Activated CD4-positive, alpha-beta T cell treated with anti-CD3 and anti-CD28 coated beads, Interleukin-2, amount 10 ng/mL, durations not matched to agents 24 days and 14 days (primary cell): ENCODE data around the gene GABRD. TPM values are rescaled to one million over a fixed set of nuclear protein-coding genes. Genes with fewer than 3 reads are reported as not detected.

Experiments used
- DNase-seq: peaks from one replicate; pipeline ENCODE4 v3.0.0; 2022
- H3K27ac Mint-ChIP-seq: one replicate; pipeline ENCODE4 v1.8.0; 2022; ENCODE audit warnings: mild to moderate bottlenecking, mixed read lengths
- H3K27me3 Mint-ChIP-seq: one replicate; pipeline ENCODE4 v1.8.0; 2022; ENCODE audit warnings: mixed read lengths
- H3K36me3 Mint-ChIP-seq: one replicate; pipeline ENCODE4 v1.8.0; 2022; ENCODE audit warnings: low read depth, mild to moderate bottlenecking, mixed read lengths
- H3K4me1 Mint-ChIP-seq: one replicate; pipeline ENCODE4 v1.8.0; 2021; ENCODE audit warnings: mixed read lengths
- H3K4me3 Mint-ChIP-seq: one replicate; pipeline ENCODE4 v1.8.0; 2022; ENCODE audit warnings: mild to moderate bottlenecking, moderate library complexity, mixed read lengths
- H3K9me3 Mint-ChIP-seq: one replicate; pipeline ENCODE4 v1.8.0; 2021; ENCODE audit warnings: mixed read lengths
- intact Hi-C: fragments of 100-400 bp; cut with micrococcal nuclease; formaldehyde crosslinking; loops from one replicate; pipeline ENCODE4 v1.15.1; 2023
- total RNA-seq: library from RNA; stranded (reverse); gene quantifications from 2 replicates; pipeline ENCODE4 v1.2.3, GENCODE V29; 2022

The GABRD gene
- total RNA-seq, 1 donor from 2014 or later: not detected

- Mint-ChIP-seq H3K9me3 (no peaks in the 10 kb centered on the region), H3K36me3 (no peaks in the 10 kb centered on the region), H3K27me3 (peaks cover 36% of the 10 kb centered on the region), H3K4me1 (peaks cover 8% of the 10 kb centered on the region), H3K4me3 (peak overlapping the region; percentile 51), H3K27ac (no peak overlapping the region)
- peak; percentile 94 for DNase-seq
- intact Hi-C loops: loop anchor here (2.0 kb wide), 1 partner anchor 84 kb away; no protein-coding TSS in a partner anchor
Measured at GRCh38 chr1:2044510-2045319, 25.6 kb downstream of the GABRD start.

- H3K4me3 Mint-ChIP-seq: peak overlapping the region; percentile 4
- peaks cover 8% of the 10 kb centered on the region for H3K4me1 Mint-ChIP-seq
- no peaks in the 10 kb centered on the region for H3K9me3 Mint-ChIP-seq
- intact Hi-C loops: loop anchor here (2.0 kb wide), 1 partner anchor 85 kb away; no protein-coding TSS in a partner anchor
- H3K27me3 Mint-ChIP-seq: peaks cover 37% of the 10 kb centered on the region
- DNase-seq: no peak
- no peaks in the 10 kb centered on the region for H3K36me3 Mint-ChIP-seq
- H3K27ac Mint-ChIP-seq: no peak overlapping the region
Measured at GRCh38 chr1:2045468-2046173, 26.5 kb downstream of the GABRD start.

- no peak overlapping the region for H3K4me3 Mint-ChIP-seq
- no peaks in the 10 kb centered on the region for H3K36me3 Mint-ChIP-seq
- no peaks in the 10 kb centered on the region for H3K9me3 Mint-ChIP-seq
- peaks cover 8% of the 10 kb centered on the region for H3K4me1 Mint-ChIP-seq
- H3K27ac Mint-ChIP-seq: no peak overlapping the region
- DNase-seq: peak; percentile 83
- intact Hi-C loops: no loop called here
- peaks cover 37% of the 10 kb centered on the region for H3K27me3 Mint-ChIP-seq
Measured at GRCh38 chr1:2046174-2046917, 27.2 kb downstream of the GABRD start.

- Mint-ChIP-seq H3K27me3 (peaks cover 42% of the 10 kb centered on the region), H3K9me3 (no peaks in the 10 kb centered on the region), H3K36me3 (no peaks in the 10 kb centered on the region), H3K27ac (no peak overlapping the region), H3K4me3 (no peak overlapping the region), H3K4me1 (peaks cover 8% of the 10 kb centered on the region)
- intact Hi-C loops: no loop called here
- DNase-seq: no peak
Measured at GRCh38 chr1:2046953-2047748, 28.0 kb downstream of the GABRD start.

GRCh38 chr1:2047749-2048729 is 28.9 kb downstream of the GABRD start:
- intact Hi-C loops: no loop called here
- peaks cover 8% of the 10 kb centered on the region for H3K4me1 Mint-ChIP-seq
- no peaks in the 10 kb centered on the region for H3K36me3 Mint-ChIP-seq
- H3K9me3 Mint-ChIP-seq: no peaks in the 10 kb centered on the region
- no peak for DNase-seq
- H3K4me3 Mint-ChIP-seq: peak overlapping the region; percentile 78
- no peak overlapping the region for H3K27ac Mint-ChIP-seq
- peaks cover 47% of the 10 kb centered on the region for H3K27me3 Mint-ChIP-seq

- Mint-ChIP-seq H3K9me3 (no peaks in the 10 kb centered on the region), H3K36me3 (no peaks in the 10 kb centered on the region), H3K27me3 (peaks cover 43% of the 10 kb centered on the region), H3K4me1 (peaks cover 7% of the 10 kb centered on the region), H3K27ac (no peak overlapping the region), H3K4me3 (peak overlapping the region; percentile 78)
- intact Hi-C loops: no loop called here
- DNase-seq: no peak
Measured at GRCh38 chr1:2049225-2049717, 30.1 kb downstream of the GABRD start.

- no peak within 1 kb of the TSS for H3K27ac Mint-ChIP-seq
- no peaks in the 10 kb centered on the region for H3K36me3 Mint-ChIP-seq
- DNase-seq: peak; percentile 93
- H3K4me3 Mint-ChIP-seq: peak within 1 kb of the TSS; percentile 78
- peaks cover 7% of the 10 kb centered on the region for H3K4me1 Mint-ChIP-seq
- H3K27me3 Mint-ChIP-seq: peaks cover 43% of the 10 kb centered on the region
- intact Hi-C loops: no loop called here
- no peaks in the 10 kb centered on the region for H3K9me3 Mint-ChIP-seq
Measured at GRCh38 chr1:2049718-2050431, 30.7 kb downstream of the GABRD start, which contains the start of gene PRKCZ. PRKCZ (plus strand) TSS chr1:2050411; CDS start chr1:2050631, 220 bp downstream.

GRCh38 chr1:2050461-2050792 is 31.3 kb downstream of the GABRD start:
- Mint-ChIP-seq H3K27ac (no peak overlapping the region), H3K36me3 (no peaks in the 10 kb centered on the region), H3K9me3 (no peaks in the 10 kb centered on the region), H3K4me3 (no peak overlapping the region), H3K27me3 (peaks cover 40% of the 10 kb centered on the region), H3K4me1 (peaks cover 7% of the 10 kb centered on the region)
- intact Hi-C loops: no loop called here
- no peak for DNase-seq

GRCh38 chr1:2050793-2051682 is 31.9 kb downstream of the GABRD start:
- intact Hi-C loops: no loop called here
- no peaks in the 10 kb centered on the region for H3K36me3 Mint-ChIP-seq

GRCh38 chr1:2052054-2052679 is 33.0 kb downstream of the GABRD start:
- H3K27me3 Mint-ChIP-seq: peaks cover 30% of the 10 kb centered on the region
- no peak for DNase-seq
- intact Hi-C loops: no loop called here
- H3K4me3 Mint-ChIP-seq: peak overlapping the region; percentile 34
- H3K4me1 Mint-ChIP-seq: peaks cover 7% of the 10 kb centered on the region
- no peak overlapping the region for H3K27ac Mint-ChIP-seq
- H3K36me3 Mint-ChIP-seq: no peaks in the 10 kb centered on the region
- no peaks in the 10 kb centered on the region for H3K9me3 Mint-ChIP-seq

More at GRCh38 chr1:2050793-2051682, 31.9 kb downstream of the GABRD start:
- Mint-ChIP-seq H3K4me3 (peak overlapping the region; percentile 32), H3K27me3 (peaks cover 35% of the 10 kb centered on the region), H3K4me1 (peaks cover 7% of the 10 kb centered on the region), H3K27ac (no peak overlapping the region), H3K9me3 (no peaks in the 10 kb centered on the region)
- DNase-seq: no peak

- H3K4me1 Mint-ChIP-seq: peaks cover 7% of the 10 kb centered on the region
- no peak overlapping the region for H3K27ac Mint-ChIP-seq
- no peaks in the 10 kb centered on the region for H3K9me3 Mint-ChIP-seq
- H3K4me3 Mint-ChIP-seq: no peak overlapping the region
- DNase-seq: no peak
- H3K27me3 Mint-ChIP-seq: peaks cover 29% of the 10 kb centered on the region
- no peaks in the 10 kb centered on the region for H3K36me3 Mint-ChIP-seq
- intact Hi-C loops: no loop called here
Measured at GRCh38 chr1:2052756-2053155, 33.6 kb downstream of the GABRD start.
